ENCODE data around the gene CDK16. TPM values are rescaled to one million over a fixed set of nuclear protein-coding genes. Genes with fewer than 3 reads are reported as not detected.

The CDK16 gene
- total and polyA plus RNA-seq, 2 of the 4 experiments (the other 2 are of a cell fraction), result 85.3 to 106 TPM

DNA sequence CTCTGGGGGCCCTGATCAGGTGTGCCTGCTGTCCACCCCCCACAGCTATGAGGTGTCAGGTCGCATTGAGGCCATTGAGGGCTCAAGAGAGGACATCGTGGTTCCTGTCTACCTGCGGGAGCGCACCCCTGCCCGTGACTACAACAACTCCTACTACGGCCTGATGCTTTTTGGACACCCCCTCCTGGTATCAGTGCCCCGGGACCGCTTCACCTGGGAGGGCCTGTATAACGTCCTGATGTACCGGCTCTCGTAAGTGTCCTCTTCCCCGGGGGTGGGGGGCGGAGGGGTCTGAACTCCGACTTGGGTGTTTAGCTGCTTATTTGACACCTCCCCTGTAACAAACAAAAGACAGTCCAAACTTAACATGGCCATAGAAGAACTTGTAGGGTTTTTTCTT is 24.9 kb downstream of the CDK16 start:
- Histone ChIP-seq H3K4ac (ENCODE audit: low read depth, low read length) (no peak overlapping the region), H3K18ac (ENCODE audit: low read depth, low read length) (no peak overlapping the region), H4K91ac (ENCODE audit: insufficient read depth, low read depth, low read length) (no peak overlapping the region), H3K27ac (ENCODE audit: insufficient read depth, low read length) (no peak overlapping the region), H3K27me3 (ENCODE audit: control insufficient read depth, insufficient read depth, low read length) (peaks cover 23% of the 10 kb centered on the region), H3K9ac (ENCODE audit: low read depth, low read length) (no peak overlapping the region), H2BK5ac (ENCODE audit: low read depth, low read length, poor library complexity, severe bottlenecking) (no peak overlapping the region), H3K4me3 (ENCODE audit: insufficient read depth, low read depth, low read length) (no peak overlapping the region), H2BK20ac (ENCODE audit: low read depth, low read length) (no peak overlapping the region), H3K4me1 (ENCODE audit: control insufficient read depth, insufficient read depth, low read length) (no peaks in the 10 kb centered on the region), H3K4me2 (ENCODE audit: low read depth, low read length) (no peak overlapping the region), H3K9me3 (ENCODE audit: control insufficient read depth, insufficient read depth, low read length) (peaks cover 4% of the 10 kb centered on the region; the same call in 1 of the 2 replicates), H2AFZ (replicated peaks; ENCODE audit: low read length, poor library complexity) (peak overlapping the region; percentile 32), H3K56ac (ENCODE audit: extremely low read depth, insufficient read depth, low read length) (no peak overlapping the region), H3K14ac (replicated peaks; ENCODE audit: low read depth, low read length) (no peak overlapping the region), H4K20me1 (ENCODE audit: insufficient read depth, low read length) (peaks cover 10% of the 10 kb centered on the region), H3K36me3 (ENCODE audit: control insufficient read depth, insufficient read depth, low read length) (peaks cover 59% of the 10 kb centered on the region), H3K23ac (ENCODE audit: low read depth, low read length) (no peak overlapping the region), H4K5ac (ENCODE audit: low read depth, low read length) (no peak overlapping the region), H2AK9ac (replicated peaks; ENCODE audit: low read depth, low read length, poor library complexity) (peak overlapping the region; percentile 53), H2AK5ac (ENCODE audit: low read depth, low read length) (no peak overlapping the region), H3K9me1 (ENCODE audit: insufficient read depth, low read length) (peaks cover 4% of the 10 kb centered on the region; the same call in 1 of the 2 replicates), H2BK120ac (ENCODE audit: low read depth, low read length) (no peak overlapping the region), H3K79me1 (ENCODE audit: low read depth in 1 of 2, low read length in 2 of 2) (peaks cover 0 to 20% of the 10 kb centered on the region in 2 experiments; a peak in 2 of 4 replicates), H4K8ac (ENCODE audit: low read depth in 2 of 2, low read length in 2 of 2) (no peak overlapping the region), H2BK15ac (ENCODE audit: low read depth, low read length) (no peak overlapping the region)
- WGBS, 2 experiments (ENCODE audit: extremely low coverage in 2 of 2, insufficient read length in 1 of 2), result 100% methylated on average over 1 of the region's 14 CpGs; no CpG with 5 or more reads in 1 of the 2 experiments
- in situ Hi-C loops (cut with MboI; ENCODE audit: low sequenced_read_pairs) (no loop called here), dilution Hi-C loops (cut with HindIII; ENCODE audit: low sequenced_read_pairs, unreplicated experiment) (no loop called here), intact Hi-C loops (cut with micrococcal nuclease) (no loop called here)
- ATAC-seq (ENCODE audit: low read depth) (no peak), DNase-seq (no peak)
- POLR2A ChIA-PET (ENCODE audit: unreplicated experiment), result no interaction called here
- TF ChIP-seq MAFK (IDR thresholded peaks at IDR 0.05; ENCODE audit: low read depth, low read length) (no peak), NFE2L2 (IDR thresholded peaks at IDR 0.05; ENCODE audit: low read depth, low read length) (no peak), CEBPB (IDR thresholded peaks at IDR 0.05; ENCODE audit: low read depth, low read length) (no peak), POLR2A (IDR thresholded peaks at IDR 0.05; ENCODE audit: low read depth, low read length) (no peak), SMC3 (IDR thresholded peaks at IDR 0.05; ENCODE audit: low read depth, low read length) (no peak), CHD1 (IDR thresholded peaks at IDR 0.05; ENCODE audit: low read depth, low read length) (no peak)
- TF ChIP-seq, protein P1, sequence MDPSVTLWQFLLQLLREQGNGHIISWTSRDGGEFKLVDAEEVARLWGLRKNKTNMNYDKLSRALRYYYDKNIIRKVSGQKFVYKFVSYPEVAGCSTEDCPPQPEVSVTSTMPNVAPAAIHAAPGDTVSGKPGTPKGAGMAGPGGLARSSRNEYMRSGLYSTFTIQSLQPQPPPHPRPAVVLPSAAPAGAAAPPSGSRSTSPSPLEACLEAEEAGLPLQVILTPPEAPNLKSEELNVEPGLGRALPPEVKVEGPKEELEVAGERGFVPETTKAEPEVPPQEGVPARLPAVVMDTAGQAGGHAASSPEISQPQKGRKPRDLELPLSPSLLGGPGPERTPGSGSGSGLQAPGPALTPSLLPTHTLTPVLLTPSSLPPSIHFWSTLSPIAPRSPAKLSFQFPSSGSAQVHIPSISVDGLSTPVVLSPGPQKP (IDR thresholded peaks at IDR 0.05; ENCODE audit: borderline replicate concordance, low read depth, low read length), result no peak
- BruUV-seq (replicated peaks), result no TSS peak
- CTCF ChIA-PET, result no interaction called here
